SK-N-SH (cell line): ENCODE measurements around the gene ZNF555. TPM values are rescaled to one million over a fixed set of nuclear protein-coding genes. Genes with fewer than 3 reads are reported as not detected.

ENCODE experiments used
- CTCF ChIA-PET: fragments of 300-600, 350-600 bp; formaldehyde crosslinking; extraction: SDS; loops from one replicate; lab custom pipeline; 2021; lab: Yijun Ruan, JAX
- POLR2A ChIA-PET: fragments of 350-600 bp; sonication (Branson Sonifier 250); formaldehyde crosslinking; extraction: SDS; loops from one replicate; lab custom pipeline; 2020; ENCODE audit warnings: antibody characterized with exemption, inconsistent platforms; lab: Yijun Ruan, JAX
- DNase-seq: peaks from one replicate; pipeline ENCODE4 v3.0.0; 2012
- H2AFZ ChIP-seq: fragments of 200-600 bp; sonication (generic); 2 replicates; pipeline ENCODE4 v1.8.1; 2016; ENCODE audit warnings: antibody characterized with exemption, mild to moderate bottlenecking, low read depth
- H3F3A ChIP-seq: fragments of 200-600 bp; sonication (generic); replicated peaks from 2 replicates; pipeline ENCODE3; 2016; ENCODE audit warnings: antibody characterized with exemption, mild to moderate bottlenecking; ENCODE audit not compliant: insufficient read depth
- H3K27ac ChIP-seq, 2 experiments: fragments of 200-500 bp in 1 of 2; fragments of 200-600 bp in 1 of 2; sonication (Bioruptor generic) in 1 of 2; sonication (generic), shearing (Covaris generic) in 1 of 2; 2 replicates each; pipeline versions ENCODE4 v1.5.1 to v1.6.1; 2014 to 2016; ENCODE audit warnings: low read depth in 2 of 2, inconsistent platforms in 1 of 2, low read length in 1 of 2, mild to moderate bottlenecking in 1 of 2, mixed read lengths in 1 of 2
- H3K27me3 ChIP-seq: fragments of 200-600 bp; sonication (generic), shearing (Covaris generic); 2 replicates; pipeline ENCODE4 v1.6.1; 2016; ENCODE audit warnings: mixed run types; ENCODE audit not compliant: insufficient read depth
- H3K36me3 ChIP-seq, 2 experiments: fragments of 200-500 bp in 1 of 2; fragments of 200-600 bp in 1 of 2; sonication (Bioruptor generic) in 1 of 2; sonication (generic) in 1 of 2; replicated peaks in 1 of 2; 2 replicates each; pipeline versions ENCODE3 to v1.5.1; 2014 to 2016; ENCODE audit warnings: low read length in 1 of 2, mild to moderate bottlenecking in 1 of 2; ENCODE audit not compliant: insufficient read depth in 2 of 2, control insufficient read depth in 1 of 2
- H3K4me1 ChIP-seq, 2 experiments: fragments of 200-500 bp in 1 of 2; fragments of 200-600 bp in 1 of 2; sonication (Bioruptor generic) in 1 of 2; sonication (generic), shearing (Covaris generic) in 1 of 2; 2 replicates each; pipeline versions ENCODE4 v1.5.1 to v1.6.1; 2014 to 2016; ENCODE audit warnings: low read depth in 1 of 2, low read length in 1 of 2, mixed run types in 1 of 2; ENCODE audit not compliant: insufficient read depth in 2 of 2, control insufficient read depth in 1 of 2
- H3K4me2 ChIP-seq: fragments of 200-600 bp; sonication (generic), shearing (Covaris generic); 2 replicates; pipeline ENCODE4 v1.6.1; 2017; ENCODE audit warnings: mixed run types
- H3K4me3 ChIP-seq, 2 experiments: fragments of 200-500 bp in 1 of 2; fragments of 200-600 bp in 1 of 2; sonication (Bioruptor generic) in 1 of 2; sonication (generic), shearing (Covaris generic) in 1 of 2; 2 replicates each; pipeline versions ENCODE4 v1.5.1 to v1.8.1; 2014 to 2016; ENCODE audit warnings: low read depth in 2 of 2, inconsistent platforms in 1 of 2, low read length in 1 of 2, mild to moderate bottlenecking in 1 of 2, mixed read lengths in 1 of 2, moderate library complexity in 1 of 2
- H3K79me2 ChIP-seq: fragments of 200-600 bp; sonication (generic); 2 replicates; pipeline ENCODE4 v1.8.1; 2017; ENCODE audit warnings: mild to moderate bottlenecking; ENCODE audit not compliant: insufficient read depth
- H3K9ac ChIP-seq: fragments of 200-600 bp; sonication (generic); 2 replicates; pipeline ENCODE4 v1.6.1; 2017; ENCODE audit warnings: mixed run types
- H3K9me2 ChIP-seq: fragments of 200-600 bp; sonication (generic); 2 replicates; pipeline ENCODE4 v1.6.1; 2017; ENCODE audit warnings: mixed run types
- H3K9me3 ChIP-seq: fragments of 200-600 bp; sonication (generic); 2 replicates; pipeline ENCODE4 v1.6.1; 2017; ENCODE audit warnings: mixed run types, mild to moderate bottlenecking, moderate library complexity
- H4K20me1 ChIP-seq: fragments of 200-600 bp; sonication (generic); 2 replicates; pipeline ENCODE4 v1.6.1; 2017; ENCODE audit warnings: mild to moderate bottlenecking, mixed run types; ENCODE audit not compliant: insufficient read depth
- ELF1 ChIP-seq: IDR thresholded peaks from 2 replicates; pipeline ENCODE4 v1.4.0; 2012
- EP300 ChIP-seq, 2 experiments: IDR thresholded peaks; 2 replicates each; pipeline versions ENCODE4 v1.4.0 to v1.6.1; 2012; ENCODE audit warnings: borderline replicate concordance in 1 of 2, low read depth in 1 of 2, low read length in 1 of 2
- EZH2phosphoT487 ChIP-seq: fragments of 200-600 bp; sonication (generic); IDR thresholded peaks from 2 replicates; pipeline ENCODE4 v1.6.1; 2017; ENCODE audit warnings: low read depth, mixed run types, mild to moderate bottlenecking, antibody characterized with exemption, moderate library complexity, borderline replicate concordance
- FOXJ3 ChIP-seq: sonication (generic); formaldehyde crosslinking; IDR thresholded peaks from 2 replicates; pipeline ENCODE4 v1.5.1; 2020; ENCODE audit warnings: mild to moderate bottlenecking, missing genetic modification reagents
- GATA2 ChIP-seq: sonication (generic); formaldehyde crosslinking; IDR thresholded peaks from 2 replicates; pipeline ENCODE4 v1.5.0; 2020; ENCODE audit warnings: mild to moderate bottlenecking, missing genetic modification reagents
- IRF3 ChIP-seq: fragments of 150-350 bp; IDR thresholded peaks from 2 replicates; pipeline ENCODE4 v1.6.1; 2016; ENCODE audit warnings: mild to moderate bottlenecking, low read depth, low read length
- JUND ChIP-seq: IDR thresholded peaks from 2 replicates; pipeline ENCODE4 v1.4.0; 2012
- MXI1 ChIP-seq: IDR thresholded peaks from 2 replicates; pipeline ENCODE4 v1.6.1; 2012; ENCODE audit warnings: mild to moderate bottlenecking, low read depth, low read length, improper control_type of control experiment
- NFIC ChIP-seq: IDR thresholded peaks from 2 replicates; pipeline ENCODE4 v1.4.0; 2012; ENCODE audit warnings: borderline replicate concordance
- NRF1 ChIP-seq: IDR thresholded peaks from 2 replicates; pipeline ENCODE4 v1.6.1; 2012; ENCODE audit warnings: low read depth, mild to moderate bottlenecking, low read length
- POLR2AphosphoS5 ChIP-seq: IDR thresholded peaks from 2 replicates; pipeline ENCODE4 v1.6.1; 2012; ENCODE audit warnings: low read depth, low read length
- RAD21 ChIP-seq: IDR thresholded peaks from 2 replicates; pipeline ENCODE4 v1.6.1; 2012; ENCODE audit warnings: mild to moderate bottlenecking, low read length
- RFX5 ChIP-seq: IDR thresholded peaks from 2 replicates; pipeline ENCODE4 v1.6.1; 2012; ENCODE audit warnings: mild to moderate bottlenecking, improper control_type of control experiment, low read length
- RXRA ChIP-seq: IDR thresholded peaks from 2 replicates; pipeline ENCODE4 v1.4.0; 2012; ENCODE audit warnings: low read depth, mild to moderate bottlenecking, borderline replicate concordance
- TCF12 ChIP-seq: IDR thresholded peaks from 2 replicates; pipeline ENCODE4 v1.4.0; 2012
- TEAD4 ChIP-seq: IDR thresholded peaks from 2 replicates; pipeline ENCODE4 v1.4.0; 2012; ENCODE audit warnings: mild to moderate bottlenecking, borderline replicate concordance; ENCODE audit not compliant: insufficient read depth
- YY1 ChIP-seq: IDR thresholded peaks from 2 replicates; pipeline ENCODE4 v1.4.0; 2012; ENCODE audit warnings: low read depth, mild to moderate bottlenecking
- WGBS: methylation state at CpG from one replicate; pipeline ENCODE4 v1.1.6; 2017; ENCODE audit warnings: low lambda C conversion rate; 5-methylcytosine and 5-hydroxymethylcytosine counted together
- polyA plus RNA-seq, 3 experiments: library from polyadenylated mRNA; depleted of rRNA; stranded (reverse); fragments of >200 nt; gene quantifications; 2 replicates each; pipeline ENCODE4 v1.2.3, GENCODE V29; 2012
- TF ChIP-seq, protein P1 (sequence below): IDR thresholded peaks from 2 replicates; pipeline ENCODE4; 2012
- TF ChIP-seq, protein P2 (sequence below): IDR thresholded peaks from 2 replicates; pipeline ENCODE4 v1.6.1; 2012; ENCODE audit warnings: mild to moderate bottlenecking, low read depth, low read length, moderate library complexity

Gene ZNF555
- polyA plus RNA-seq, 1 of the 3 experiments (the other 2 are of a cell fraction): 1.4 TPM

DNA sequence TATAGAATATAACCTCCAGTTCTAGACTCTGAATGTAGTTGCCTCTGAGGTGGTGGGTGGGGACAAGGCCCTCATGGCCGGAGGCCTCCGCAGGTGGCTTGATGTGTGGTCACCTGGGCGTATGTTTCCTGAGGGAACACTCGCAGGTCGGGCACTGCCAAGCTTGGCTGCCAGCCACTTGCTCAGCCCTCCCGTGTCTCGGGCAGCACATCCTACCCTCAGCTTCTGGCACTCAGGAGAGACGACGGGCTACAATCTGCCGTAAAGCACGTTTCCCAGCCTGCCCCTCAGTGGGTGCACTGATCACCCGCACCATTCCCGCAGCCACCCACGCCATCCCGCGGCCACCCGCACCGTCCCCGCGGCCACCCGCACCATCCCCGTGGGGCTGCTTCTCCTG, 40.8 kb upstream of the ZNF555 start:
- Histone ChIP-seq H3K4me3 (no peak overlapping the region), H3F3A (no peaks in the 10 kb centered on the region), H3K9ac (no peak overlapping the region), H3K9me2 (no peaks in the 10 kb centered on the region), H3K4me1 (no peaks in the 10 kb centered on the region), H3K27me3 (no peaks in the 10 kb centered on the region), H3K4me2 (no peak overlapping the region), H4K20me1 (no peaks in the 10 kb centered on the region), H3K9me3 (no peaks in the 10 kb centered on the region), H3K36me3 (peaks cover 4 to 64% of the 10 kb centered on the region in 2 experiments), H3K79me2 (no peaks in the 10 kb centered on the region), H2AFZ (no peak overlapping the region), H3K27ac (no peak overlapping the region)
- ChIA-PET CTCF (interaction anchor here (2.0 kb wide), 1 partner anchor 18 kb away, joined by 8 read pairs; no protein-coding TSS in a partner anchor), POLR2A (no interaction called here)
- no peak for DNase-seq
- WGBS: 95% methylated on average over 19 of the region's 22 CpGs
- TF ChIP-seq RFX5 (no peak), NRF1 (no peak), TCF12 (no peak), EZH2phosphoT487 (no peak), RXRA (no peak), JUND (no peak), ELF1 (no peak), YY1 (no peak), EP300 (IDR thresholded peaks at IDR 0.05; ENCODE audit: borderline replicate concordance in 1 of 2, low read depth in 1 of 2, low read length in 1 of 2) (no peak), IRF3 (no peak), MXI1 (no peak), FOXJ3 (CRISPR knock-in tag) (no peak), NFIC (no peak), RAD21 (no peak), GATA2 (no peak), TEAD4 (no peak), POLR2AphosphoS5 (no peak)
- TF ChIP-seq, protein P1, sequence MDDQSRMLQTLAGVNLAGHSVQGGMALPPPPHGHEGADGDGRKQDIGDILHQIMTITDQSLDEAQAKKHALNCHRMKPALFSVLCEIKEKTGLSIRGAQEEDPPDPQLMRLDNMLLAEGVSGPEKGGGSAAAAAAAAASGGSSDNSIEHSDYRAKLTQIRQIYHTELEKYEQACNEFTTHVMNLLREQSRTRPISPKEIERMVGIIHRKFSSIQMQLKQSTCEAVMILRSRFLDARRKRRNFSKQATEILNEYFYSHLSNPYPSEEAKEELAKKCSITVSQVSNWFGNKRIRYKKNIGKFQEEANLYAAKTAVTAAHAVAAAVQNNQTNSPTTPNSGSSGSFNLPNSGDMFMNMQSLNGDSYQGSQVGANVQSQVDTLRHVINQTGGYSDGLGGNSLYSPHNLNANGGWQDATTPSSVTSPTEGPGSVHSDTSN: no peak
- TF ChIP-seq, protein P2, sequence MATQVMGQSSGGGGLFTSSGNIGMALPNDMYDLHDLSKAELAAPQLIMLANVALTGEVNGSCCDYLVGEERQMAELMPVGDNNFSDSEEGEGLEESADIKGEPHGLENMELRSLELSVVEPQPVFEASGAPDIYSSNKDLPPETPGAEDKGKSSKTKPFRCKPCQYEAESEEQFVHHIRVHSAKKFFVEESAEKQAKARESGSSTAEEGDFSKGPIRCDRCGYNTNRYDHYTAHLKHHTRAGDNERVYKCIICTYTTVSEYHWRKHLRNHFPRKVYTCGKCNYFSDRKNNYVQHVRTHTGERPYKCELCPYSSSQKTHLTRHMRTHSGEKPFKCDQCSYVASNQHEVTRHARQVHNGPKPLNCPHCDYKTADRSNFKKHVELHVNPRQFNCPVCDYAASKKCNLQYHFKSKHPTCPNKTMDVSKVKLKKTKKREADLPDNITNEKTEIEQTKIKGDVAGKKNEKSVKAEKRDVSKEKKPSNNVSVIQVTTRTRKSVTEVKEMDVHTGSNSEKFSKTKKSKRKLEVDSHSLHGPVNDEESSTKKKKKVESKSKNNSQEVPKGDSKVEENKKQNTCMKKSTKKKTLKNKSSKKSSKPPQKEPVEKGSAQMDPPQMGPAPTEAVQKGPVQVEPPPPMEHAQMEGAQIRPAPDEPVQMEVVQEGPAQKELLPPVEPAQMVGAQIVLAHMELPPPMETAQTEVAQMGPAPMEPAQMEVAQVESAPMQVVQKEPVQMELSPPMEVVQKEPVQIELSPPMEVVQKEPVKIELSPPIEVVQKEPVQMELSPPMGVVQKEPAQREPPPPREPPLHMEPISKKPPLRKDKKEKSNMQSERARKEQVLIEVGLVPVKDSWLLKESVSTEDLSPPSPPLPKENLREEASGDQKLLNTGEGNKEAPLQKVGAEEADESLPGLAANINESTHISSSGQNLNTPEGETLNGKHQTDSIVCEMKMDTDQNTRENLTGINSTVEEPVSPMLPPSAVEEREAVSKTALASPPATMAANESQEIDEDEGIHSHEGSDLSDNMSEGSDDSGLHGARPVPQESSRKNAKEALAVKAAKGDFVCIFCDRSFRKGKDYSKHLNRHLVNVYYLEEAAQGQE: no peak
